K562 (cell line): Measurements from ENCODE around the gene C5orf24. TPM values are rescaled to one million over a fixed set of nuclear protein-coding genes. Genes with fewer than 3 reads are reported as not detected.

Experiments used
- ATAC-seq: fragments of 200-7000 bp; cut with Tn5 transposase; 3 replicates; pipeline ENCODE4 v1.9.1; 2020; ENCODE audit warnings: moderate library complexity
- BruUV-seq: library from RNA; stranded (reverse); fragments of 400-500 nt; replicated peaks from 2 replicates; lab custom pipeline; 2021; lab: Mats Ljungman, UMichigan
- CTCF ChIA-PET: fragments of 300-600 bp; formaldehyde crosslinking; extraction: SDS; loops from one replicate; lab custom pipeline; 2021; ENCODE audit warnings: low intra/inter-chr PET ratio; lab: Yijun Ruan, JAX
- POLR2A ChIA-PET: fragments of 300-600, 350-650 bp; sonication (Branson Sonifier 250); formaldehyde crosslinking; extraction: SDS; loops from one replicate; lab custom pipeline; 2021; ENCODE audit warnings: antibody characterized with exemption, inconsistent platforms; lab: Yijun Ruan, JAX
- DNase-seq, 4 experiments: peaks; one replicate each; pipeline versions ENCODE4 v3.0.0 to v3.0.0-alpha.2; 2011 to 2018; ENCODE audit warnings: low spot score in 3 of 4, mixed read lengths in 3 of 4; ENCODE audit errors: extremely low read depth in 1 of 4
- FAIRE-seq: peaks from 2 replicates; lab custom pipeline; 2011; peaks lifted over from hg19 to GRCh38; lab: Jason Lieb, UNC
- H2AFZ ChIP-seq: 2 replicates; pipeline ENCODE4 v1.6.0; 2011; ENCODE audit warnings: low read depth, low read length, control low read depth, inconsistent platforms
- H3K27ac ChIP-seq: fragments of 200-600 bp; 3 replicates; pipeline ENCODE4 v1.8.0; 2011; ENCODE audit warnings: low read depth, mild to moderate bottlenecking, control low read depth, inconsistent platforms, low read length, moderate library complexity, mixed read lengths; ENCODE audit errors: extremely low read depth
- H3K27me3 ChIP-seq, 2 experiments: fragments of 300-600 bp in 1 of 2; 2 replicates in 1 of 2; 3 replicates in 1 of 2; pipeline versions ENCODE4 v1.6.0 to v1.8.0; 2011; ENCODE audit warnings: inconsistent platforms in 2 of 2, low read length in 2 of 2, mild to moderate bottlenecking in 1 of 2, mixed read lengths in 1 of 2, moderate library complexity in 1 of 2; ENCODE audit not compliant: control insufficient read depth in 2 of 2, insufficient read depth in 2 of 2
- H3K36me3 ChIP-seq: fragments of 300-600 bp; 3 replicates; pipeline ENCODE4 v1.8.0; 2011; ENCODE audit warnings: mild to moderate bottlenecking, low read length, inconsistent platforms; ENCODE audit not compliant: control insufficient read depth, insufficient read depth
- H3K4me1 ChIP-seq, 2 experiments: fragments of 200-600 bp in 1 of 2; replicated peaks in 1 of 2; 2 replicates in 1 of 2; 3 replicates in 1 of 2; pipeline versions ENCODE4 v1.5.1 to v1.8.0; 2011; ENCODE audit warnings: inconsistent platforms in 2 of 2, low read length in 2 of 2, mild to moderate bottlenecking in 1 of 2, mixed read lengths in 1 of 2, moderate library complexity in 1 of 2; ENCODE audit not compliant: control insufficient read depth in 2 of 2, insufficient read depth in 2 of 2
- H3K4me2 ChIP-seq: 2 replicates; pipeline ENCODE4 v1.6.1; 2011; ENCODE audit warnings: low read length, control low read depth, inconsistent platforms, mixed read lengths; ENCODE audit not compliant: insufficient read depth
- H3K4me3 ChIP-seq: fragments of 200-600 bp; sonication (generic), shearing (Covaris generic); 2 replicates; pipeline ENCODE4 v1.5.1; 2016; ENCODE audit warnings: control low read depth, inconsistent platforms
- H3K79me2 ChIP-seq: fragments of 200-600 bp; 3 replicates; pipeline ENCODE4 v1.8.0; 2011; ENCODE audit warnings: low read length, inconsistent platforms; ENCODE audit not compliant: control insufficient read depth, insufficient read depth
- H3K9ac ChIP-seq, 2 experiments: 2 replicates each; pipeline versions ENCODE4 v1.6.0 to v1.6.1; 2011; ENCODE audit warnings: low read depth in 2 of 2, low read length in 2 of 2, control low read depth in 1 of 2, inconsistent platforms in 1 of 2, mild to moderate bottlenecking in 1 of 2, mixed read lengths in 1 of 2; ENCODE audit not compliant: insufficient read depth in 1 of 2
- H3K9me1 ChIP-seq: one replicate; pipeline ENCODE4 v1.6.0; 2011; ENCODE audit warnings: inconsistent platforms, mild to moderate bottlenecking, low read length, moderate library complexity; ENCODE audit not compliant: control insufficient read depth, insufficient read depth
- H3K9me3 ChIP-seq: replicated peaks from 2 replicates; pipeline ENCODE4 v1.5.1; 2011; ENCODE audit warnings: low read depth, low read length, inconsistent platforms; ENCODE audit not compliant: control insufficient read depth, insufficient read depth
- H4K20me1 ChIP-seq: replicated peaks from 2 replicates; pipeline ENCODE4 v1.6.1; 2011; ENCODE audit warnings: low read length, inconsistent platforms, mixed read lengths; ENCODE audit not compliant: control insufficient read depth, insufficient read depth
- CEBPG ChIP-seq, 3 experiments: fragments of 200-800 bp in 1 of 3; sonication (Bioruptor generic) in 1 of 3; sonication (generic) in 1 of 3; formaldehyde crosslinking in 1 of 3; IDR thresholded peaks in 2 of 3; conservative IDR thresholded peaks in 1 of 3; 2 replicates each; pipeline versions ENCODE4 v1.6.1 to v1.8.0; 2016 to 2022; ENCODE audit warnings: missing compliant biosample characterization in 2 of 3, missing genetic modification characterization in 2 of 3, mild to moderate bottlenecking in 1 of 3, missing genetic modification reagents in 1 of 3
- DACH1 ChIP-seq: fragments of 450-650 bp; IDR thresholded peaks from 2 replicates; pipeline ENCODE4 v1.6.1; 2018; ENCODE audit not compliant: partially characterized antibody
- EZH2 ChIP-seq: IDR thresholded peaks from 2 replicates; pipeline ENCODE4 v1.6.1; 2012; ENCODE audit warnings: low read depth, mild to moderate bottlenecking, inconsistent platforms, low read length, borderline replicate concordance
- GATAD2A ChIP-seq: fragments of 450-650 bp; IDR thresholded peaks from 2 replicates; pipeline ENCODE4 v1.6.1; 2017
- HNRNPH1 ChIP-seq: fragments of 200-400 bp; formaldehyde crosslinking; optimal IDR thresholded peaks from 2 replicates; pipeline ENCODE3; 2017; ENCODE audit warnings: low read depth, mild to moderate bottlenecking, low read length, moderate library complexity
- JUND ChIP-seq, 2 experiments: IDR thresholded peaks; 2 replicates in 1 of 2; 3 replicates in 1 of 2; pipeline ENCODE4 v1.6.1; 2011; ENCODE audit warnings: borderline replicate concordance in 2 of 2, low read depth in 2 of 2, low read length in 2 of 2, improper control_type of control experiment in 1 of 2, missing biosample characterization in 1 of 2, missing genetic modification characterization in 1 of 2, missing genetic modification reagents in 1 of 2
- KDM2B ChIP-seq: fragments of 250-450 bp; sonication (Bioruptor Pico); IDR thresholded peaks from 2 replicates; pipeline ENCODE4 v1.8.0; 2021; ENCODE audit warnings: mild to moderate bottlenecking, moderate library complexity
- NFE2L1 ChIP-seq: fragments of 450-650 bp; IDR thresholded peaks from 2 replicates; pipeline ENCODE4 v1.6.1; 2016; ENCODE audit warnings: missing genetic modification characterization, low read depth, mild to moderate bottlenecking, missing compliant biosample characterization, moderate library complexity, borderline replicate concordance
- PHF20 ChIP-seq: fragments of 450-650 bp; IDR thresholded peaks from 2 replicates; pipeline ENCODE4 v1.6.1; 2018; ENCODE audit not compliant: partially characterized antibody
- ZNF717 ChIP-seq: fragments of 250-450 bp; sonication (Bioruptor Pico); IDR thresholded peaks from 2 replicates; pipeline ENCODE4 v1.5.0; 2021
- WGBS: fragments of 100-300 bp; shearing (Covaris generic); methylation state at CpG from one replicate; pipeline ENCODE4 v1.1.6; 2016; ENCODE audit warnings: low coverage, mixed read lengths; ENCODE audit not compliant: insufficient coverage; ENCODE audit errors: missing lambda C conversion rate; 5-methylcytosine and 5-hydroxymethylcytosine counted together
- in situ Hi-C: fragments of 300-500 bp; cut with MboI; formaldehyde crosslinking; loops from 4 replicates; pipeline ENCODE4 v1.15.0; 2018; ENCODE audit warnings: inconsistent platforms, mixed read lengths
- intact Hi-C: fragments of 100-400 bp; cut with micrococcal nuclease; formaldehyde crosslinking; loops from 2 replicates; pipeline ENCODE4 v1.14.2; 2022
- polyA plus RNA-seq, 8 experiments: library from polyadenylated mRNA; depleted of rRNA in 4 of 8; stranded (reverse) in 5 of 8; unstranded in 3 of 8; fragments of >200 nt; fragmentation: Nextera tagmentation in 2 of 8; fragmentation: Illumina TruSeq in 1 of 8; extraction: Ambion mirVana in 2 of 8; extraction: Trizol in 1 of 8; gene quantifications; 2 replicates each; pipeline versions ENCODE4 v1.2.1 to v1.2.3, GENCODE V29; 2011 to 2014; ENCODE audit warnings: inconsistent platforms in 1 of 8, missing spikeins in 1 of 8
- total RNA-seq, 7 experiments: library from RNA; depleted of rRNA in 6 of 7; stranded (reverse); fragments of >200 nt in 6 of 7; fragmentation: Illumina TruSeq in 2 of 7; extraction: Trizol in 2 of 7; gene quantifications; 2 replicates each; pipeline versions ENCODE4 v1.2.1 to v1.2.3, GENCODE V29; 2011 to 2021; ENCODE audit warnings: low replicate concordance in 1 of 7
- TF ChIP-seq, protein P1 (sequence below), 2 experiments: fragments of 250-450 bp in 1 of 2; fragments of 450-650 bp in 1 of 2; sonication (Bioruptor Pico) in 1 of 2; IDR thresholded peaks; 2 replicates each; pipeline versions ENCODE4 v1.6.1 to v1.8.0; 2016 to 2021; ENCODE audit warnings: mild to moderate bottlenecking in 2 of 2, moderate library complexity in 2 of 2, missing compliant biosample characterization in 1 of 2, missing genetic modification characterization in 1 of 2
- TF ChIP-seq, protein P2 (sequence below): fragments of 150-350 bp; IDR thresholded peaks from 2 replicates; pipeline ENCODE4 v1.6.1; 2014; ENCODE audit warnings: low read depth, mild to moderate bottlenecking, low read length, borderline replicate concordance
- TF ChIP-seq, protein P3 (sequence below): sonication (generic); formaldehyde crosslinking; IDR thresholded peaks from 2 replicates; pipeline ENCODE4 v1.8.1; 2022; ENCODE audit warnings: missing genetic modification reagents
- TF ChIP-seq, protein P4 (sequence below): sonication (generic); formaldehyde crosslinking; IDR thresholded peaks from 2 replicates; pipeline ENCODE4 v1.8.1; 2023; ENCODE audit warnings: mild to moderate bottlenecking, missing genetic modification reagents

The C5orf24 gene
- total and polyA plus RNA-seq, 9 of the 15 experiments (the other 6 are each of a cell fraction or from before 2014, with no cell fraction given), result 8.9 to 38.6 (median 28.4) TPM

DNA sequence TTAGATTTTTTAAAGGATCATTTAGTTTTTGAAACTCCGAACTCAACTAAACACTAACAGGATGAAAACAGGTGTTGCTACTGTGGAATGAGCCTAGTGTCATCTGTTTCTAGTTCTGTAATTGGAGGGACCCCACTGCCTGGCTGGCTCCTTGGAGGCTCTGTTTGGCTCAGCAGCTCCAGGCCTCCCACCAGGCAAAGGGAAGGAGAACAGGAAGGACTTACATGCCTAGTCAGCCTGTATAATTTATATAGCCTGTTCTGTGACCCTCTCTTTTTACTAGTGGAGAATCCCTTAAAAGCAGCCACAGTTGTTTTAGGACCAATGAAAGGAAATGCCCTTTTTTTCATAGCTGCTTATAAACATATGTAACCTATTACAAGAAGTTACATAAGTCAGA is 21.1 kb upstream of the C5orf24 start:
- no peaks in the 10 kb centered on the region for H4K20me1 ChIP-seq
- H3K9me1 ChIP-seq, result no peaks in the 10 kb centered on the region
- no peaks in the 10 kb centered on the region for H3K79me2 ChIP-seq
- 88% methylated on average over 1 of the region's 1 CpG for WGBS
- no peaks in the 10 kb centered on the region for H3K27me3 ChIP-seq
- H3K36me3 ChIP-seq, result peaks cover 90% of the 10 kb centered on the region
- in situ Hi-C loops (no loop called here), intact Hi-C loops (no loop called here)
- no peak overlapping the region for H3K9ac ChIP-seq
- BruUV-seq, result no TSS peak
- H3K4me3 ChIP-seq, result no peak overlapping the region
- CTCF ChIA-PET, result no interaction called here
- POLR2A ChIA-PET, result interaction anchor here (0.6 to 1.0 kb wide), 2 partner anchors 17 to 43 kb away, joined by 3 to 8 read pairs; no protein-coding TSS in a partner anchor
- H3K4me2 ChIP-seq, result no peak overlapping the region
- no peaks in the 10 kb centered on the region for H3K4me1 ChIP-seq
- no peak for DNase-seq
- no peak overlapping the region for H3K27ac ChIP-seq
- H3K9me3 ChIP-seq, result no peaks in the 10 kb centered on the region
- no peak for ATAC-seq
- FAIRE-seq, result no peak
- H2AFZ ChIP-seq, result no peak overlapping the region
- TF ChIP-seq, protein P1, sequence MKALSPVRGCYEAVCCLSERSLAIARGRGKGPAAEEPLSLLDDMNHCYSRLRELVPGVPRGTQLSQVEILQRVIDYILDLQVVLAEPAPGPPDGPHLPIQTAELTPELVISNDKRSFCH (CRISPR knock-in tag; IDR thresholded peaks at IDR 0.05), result no peak
- TF ChIP-seq, protein P1 (tag; IDR thresholded peaks at IDR 0.05), result no peak
- TF ChIP-seq NFE2L1 (tag) (no peak), ZNF717 (CRISPR knock-in tag) (no peak), KDM2B (CRISPR knock-in tag) (no peak), GATAD2A (no peak), CEBPG (CRISPR knock-in tag; IDR thresholded peaks at IDR 0.05) (no peak), CEBPG (tag; conservative IDR thresholded peaks at IDR 0.05 in 1 of 2, IDR thresholded peaks at IDR 0.05 in 1 of 2) (no peak), EZH2 (no peak), PHF20 (no peak), DACH1 (no peak), JUND (IDR thresholded peaks at IDR 0.05; ENCODE audit: borderline replicate concordance, low read depth, low read length) (no peak), JUND (tag; IDR thresholded peaks at IDR 0.05; ENCODE audit: borderline replicate concordance, low read depth, low read length) (no peak), HNRNPH1 (no peak)
- TF ChIP-seq, protein P2, sequence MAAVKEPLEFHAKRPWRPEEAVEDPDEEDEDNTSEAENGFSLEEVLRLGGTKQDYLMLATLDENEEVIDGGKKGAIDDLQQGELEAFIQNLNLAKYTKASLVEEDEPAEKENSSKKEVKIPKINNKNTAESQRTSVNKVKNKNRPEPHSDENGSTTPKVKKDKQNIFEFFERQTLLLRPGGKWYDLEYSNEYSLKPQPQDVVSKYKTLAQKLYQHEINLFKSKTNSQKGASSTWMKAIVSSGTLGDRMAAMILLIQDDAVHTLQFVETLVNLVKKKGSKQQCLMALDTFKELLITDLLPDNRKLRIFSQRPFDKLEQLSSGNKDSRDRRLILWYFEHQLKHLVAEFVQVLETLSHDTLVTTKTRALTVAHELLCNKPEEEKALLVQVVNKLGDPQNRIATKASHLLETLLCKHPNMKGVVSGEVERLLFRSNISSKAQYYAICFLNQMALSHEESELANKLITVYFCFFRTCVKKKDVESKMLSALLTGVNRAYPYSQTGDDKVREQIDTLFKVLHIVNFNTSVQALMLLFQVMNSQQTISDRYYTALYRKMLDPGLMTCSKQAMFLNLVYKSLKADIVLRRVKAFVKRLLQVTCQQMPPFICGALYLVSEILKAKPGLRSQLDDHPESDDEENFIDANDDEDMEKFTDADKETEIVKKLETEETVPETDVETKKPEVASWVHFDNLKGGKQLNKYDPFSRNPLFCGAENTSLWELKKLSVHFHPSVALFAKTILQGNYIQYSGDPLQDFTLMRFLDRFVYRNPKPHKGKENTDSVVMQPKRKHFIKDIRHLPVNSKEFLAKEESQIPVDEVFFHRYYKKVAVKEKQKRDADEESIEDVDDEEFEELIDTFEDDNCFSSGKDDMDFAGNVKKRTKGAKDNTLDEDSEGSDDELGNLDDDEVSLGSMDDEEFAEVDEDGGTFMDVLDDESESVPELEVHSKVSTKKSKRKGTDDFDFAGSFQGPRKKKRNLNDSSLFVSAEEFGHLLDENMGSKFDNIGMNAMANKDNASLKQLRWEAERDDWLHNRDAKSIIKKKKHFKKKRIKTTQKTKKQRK, result no peak
- TF ChIP-seq, protein P3, sequence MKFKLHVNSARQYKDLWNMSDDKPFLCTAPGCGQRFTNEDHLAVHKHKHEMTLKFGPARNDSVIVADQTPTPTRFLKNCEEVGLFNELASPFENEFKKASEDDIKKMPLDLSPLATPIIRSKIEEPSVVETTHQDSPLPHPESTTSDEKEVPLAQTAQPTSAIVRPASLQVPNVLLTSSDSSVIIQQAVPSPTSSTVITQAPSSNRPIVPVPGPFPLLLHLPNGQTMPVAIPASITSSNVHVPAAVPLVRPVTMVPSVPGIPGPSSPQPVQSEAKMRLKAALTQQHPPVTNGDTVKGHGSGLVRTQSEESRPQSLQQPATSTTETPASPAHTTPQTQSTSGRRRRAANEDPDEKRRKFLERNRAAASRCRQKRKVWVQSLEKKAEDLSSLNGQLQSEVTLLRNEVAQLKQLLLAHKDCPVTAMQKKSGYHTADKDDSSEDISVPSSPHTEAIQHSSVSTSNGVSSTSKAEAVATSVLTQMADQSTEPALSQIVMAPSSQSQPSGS, result no peak
- TF ChIP-seq, protein P4, sequence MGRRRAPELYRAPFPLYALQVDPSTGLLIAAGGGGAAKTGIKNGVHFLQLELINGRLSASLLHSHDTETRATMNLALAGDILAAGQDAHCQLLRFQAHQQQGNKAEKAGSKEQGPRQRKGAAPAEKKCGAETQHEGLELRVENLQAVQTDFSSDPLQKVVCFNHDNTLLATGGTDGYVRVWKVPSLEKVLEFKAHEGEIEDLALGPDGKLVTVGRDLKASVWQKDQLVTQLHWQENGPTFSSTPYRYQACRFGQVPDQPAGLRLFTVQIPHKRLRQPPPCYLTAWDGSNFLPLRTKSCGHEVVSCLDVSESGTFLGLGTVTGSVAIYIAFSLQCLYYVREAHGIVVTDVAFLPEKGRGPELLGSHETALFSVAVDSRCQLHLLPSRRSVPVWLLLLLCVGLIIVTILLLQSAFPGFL, result no peak
